Prostate gland (tissue), 2 donors: ENCODE results near the gene RNF14. TPM values are rescaled to one million over a fixed set of nuclear protein-coding genes. Genes with fewer than 3 reads are reported as not detected.
"Not testable (repeated sequence)": the region's sequence is repeated elsewhere in the genome, so short reads cannot be mapped to it uniquely, and the experiment has no call there.

ENCODE experiments used
- DNase-seq: peaks from one replicate; pipeline ENCODE4 v3.0.0-alpha.2; 2019; ENCODE audit warnings: low spot score
- H3K27ac ChIP-seq, 2 donors: fragments of 200-600 bp; sonication (generic); 2 replicates each; pipeline ENCODE4 v1.5.1; 2017 to 2019
- H3K27me3 ChIP-seq: fragments of 200-600 bp; sonication (generic); replicated peaks from 2 replicates; pipeline ENCODE4 v1.5.1; 2019; ENCODE audit not compliant: insufficient read depth
- H3K36me3 ChIP-seq, 2 donors: fragments of 200-600 bp; sonication (generic); 1 replicate in 1 of 2; 2 replicates in 1 of 2; pipeline versions ENCODE4 v1.5.1 to v1.8.1; 2017 to 2019
- H3K4me1 ChIP-seq: fragments of 200-600 bp; sonication (generic); replicated peaks from 2 replicates; pipeline ENCODE4 v1.5.1; 2019
- H3K4me3 ChIP-seq, 2 donors: fragments of 200-600 bp; sonication (generic); 2 replicates each; pipeline ENCODE4 v1.5.1; 2017 to 2019
- H3K9me3 ChIP-seq: fragments of 200-600 bp; sonication (generic); 2 replicates; pipeline ENCODE4 v1.5.1; 2017
- CTCF ChIP-seq, 4 experiments: fragments of 200-600 bp in 2 of 4; fragments of 450-650 bp in 2 of 4; sonication (generic) in 2 of 4; IDR thresholded peaks; 1 replicate in 3 of 4; 2 replicates in 1 of 4; pipeline ENCODE4 v1.5.1; 2016 to 2019; ENCODE audit warnings: antibody characterized with exemption in 4 of 4, mild to moderate bottlenecking in 2 of 4, moderate library complexity in 2 of 4
- POLR2A ChIP-seq: fragments of 450-650 bp; IDR thresholded peaks from one replicate; pipeline ENCODE4 v1.6.1; 2016; ENCODE audit warnings: antibody characterized with exemption, mild to moderate bottlenecking
- POLR2AphosphoS5 ChIP-seq: sonication (generic); formaldehyde crosslinking; IDR thresholded peaks from one replicate; pipeline ENCODE4 v1.6.1; 2017; ENCODE audit warnings: antibody characterized with exemption
- WGBS: methylation state at CpG from one replicate; pipeline ENCODE4 v1.1.5; 2018; 5-methylcytosine and 5-hydroxymethylcytosine counted together
- intact Hi-C: fragments of 100-400 bp; cut with DNase I; formaldehyde crosslinking; loops from one replicate; pipeline ENCODE4 v1.14.2; 2022
- total RNA-seq, 2 donors: library from RNA; depleted of rRNA; stranded (reverse); fragments of >200 nt; gene quantifications; one replicate each; pipeline ENCODE4 v1.1.0, GENCODE V29; 2016

The RNF14 gene
- 10 to 100 TPM; 40.8 to 66.9 TPM for total RNA-seq

- peak; percentile 90 for DNase-seq
- H3K27me3 ChIP-seq, result no peaks in the 10 kb centered on the region
- H3K4me1 ChIP-seq, result no peaks in the 10 kb centered on the region
- TF ChIP-seq CTCF (IDR thresholded peaks at IDR 0.05) (peak; percentile 81 to 98 (median 94)), POLR2A (peak; percentile 87), POLR2AphosphoS5 (peak; percentile 92)
- peak within 1 kb of the TSS; percentile 67 to 83 for H3K4me3 ChIP-seq
- peak within 1 kb of the TSS; percentile 96 for H3K27ac ChIP-seq
- no peaks in the 10 kb centered on the region for H3K9me3 ChIP-seq
- no peaks in the 10 kb centered on the region for H3K36me3 ChIP-seq
- under 1% methylated on average over 63 of the region's 63 CpGs for WGBS
- intact Hi-C loops, result loop anchor here (2.0 to 10.0 kb wide), 2 partner anchors 46 kb away; partner anchors contain the start of genes DELE1 and GNPDA1
Measured at GRCh38 chr5:141968914-141969608, at the start of gene RNF14. Gene RNF14 (plus strand): TSS chr5:141969105. CDS start chr5:141973589, 4,484 bp downstream.

GRCh38 chr5:141919218-141920119, 49.4 kb upstream of the RNF14 start:
- no peak for DNase-seq
- WGBS, result 75% methylated on average over 8 of the region's 8 CpGs
- H3K36me3 ChIP-seq, result no peaks in the 10 kb centered on the region
- H3K27me3 ChIP-seq, result no peaks in the 10 kb centered on the region
- H3K4me1 ChIP-seq, result no peaks in the 10 kb centered on the region
- no peak for TF ChIP-seq CTCF (IDR thresholded peaks at IDR 0.05)
- TF ChIP-seq POLR2A, result no peak
- TF ChIP-seq POLR2AphosphoS5, result no peak
- H3K9me3 ChIP-seq, result no peaks in the 10 kb centered on the region
- no peak overlapping the region for H3K4me3 ChIP-seq
- H3K27ac ChIP-seq, result no peak overlapping the region
- intact Hi-C loops, result no loop called here

GRCh38 chr5:141920771-141921170, 48.1 kb upstream of the RNF14 start:
- H3K36me3 ChIP-seq, result no peaks in the 10 kb centered on the region
- intact Hi-C loops, result no loop called here
- no peak for TF ChIP-seq POLR2AphosphoS5
- TF ChIP-seq CTCF (IDR thresholded peaks at IDR 0.05), result no peak
- TF ChIP-seq POLR2A, result no peak
- no peaks in the 10 kb centered on the region for H3K9me3 ChIP-seq
- WGBS, result 75% methylated on average over 2 of the region's 2 CpGs
- no peak for DNase-seq
- no peaks in the 10 kb centered on the region for H3K27me3 ChIP-seq
- no peak overlapping the region for H3K27ac ChIP-seq
- no peak overlapping the region for H3K4me3 ChIP-seq
- no peaks in the 10 kb centered on the region for H3K4me1 ChIP-seq

GRCh38 chr5:141922827-141923447, 46.0 kb upstream of the RNF14 start:
- 51% methylated on average over 28 of the region's 28 CpGs for WGBS
- H3K27ac ChIP-seq, result peak overlapping the region; percentile 94 to 99
- not testable (repeated sequence) for H3K4me1 ChIP-seq, H3K27me3 ChIP-seq, DNase-seq, H3K9me3 ChIP-seq, H3K36me3 ChIP-seq
- peak overlapping the region; percentile 59 to 62 for H3K4me3 ChIP-seq
- intact Hi-C loops, result loop anchor here (2.0 kb wide), 1 partner anchor 46 kb away; the partner anchor contains the start of gene RNF14
